H1 (cell line): Measurements from ENCODE around the gene PRSS48. TPM values are rescaled to one million over a fixed set of nuclear protein-coding genes. Genes with fewer than 3 reads are reported as not detected.

Experiments
- CTCF ChIA-PET: fragments of 300-600 bp; sonication (Branson Sonifier 250); formaldehyde crosslinking; loops from one replicate; lab custom pipeline; 2021; ENCODE audit not compliant: partially characterized antibody; lab: Charles Lee
- POLR2A ChIA-PET: fragments of 300-600 bp; sonication (Branson Sonifier 250); formaldehyde crosslinking; loops from one replicate; lab custom pipeline; 2021; ENCODE audit warnings: inconsistent platforms; ENCODE audit not compliant: partially characterized antibody; lab: Charles Lee
- DNase-seq, 2 experiments: peaks; one replicate each; pipeline versions ENCODE4 v3.0.0 to v3.0.0-alpha.2; 2010 to 2022; ENCODE audit warnings: low spot score in 2 of 2, low read depth in 1 of 2, mixed read lengths in 1 of 2
- FAIRE-seq: peaks from 2 replicates; lab custom pipeline; 2011; peaks lifted over from hg19 to GRCh38; lab: Jason Lieb, UNC
- H2AFZ ChIP-seq: 2 replicates; pipeline ENCODE4 v1.8.1; 2012; ENCODE audit warnings: low read length, inconsistent platforms
- H2AK5ac ChIP-seq: 2 replicates; pipeline ENCODE4 v1.6.1; 2013; ENCODE audit warnings: low read depth, low read length
- H2BK120ac ChIP-seq: replicated peaks from 2 replicates; pipeline ENCODE3; 2013; ENCODE audit warnings: low read depth, low read length, inconsistent platforms
- H2BK12ac ChIP-seq: 2 replicates; pipeline ENCODE4 v1.6.1; 2013; ENCODE audit warnings: low read depth, low read length
- H2BK15ac ChIP-seq: 2 replicates; pipeline ENCODE4 v1.6.1; 2013; ENCODE audit warnings: low read length
- H2BK20ac ChIP-seq: 2 replicates; pipeline ENCODE4 v1.6.1; 2013; ENCODE audit warnings: low read length
- H2BK5ac ChIP-seq: 2 replicates; pipeline ENCODE4 v1.6.1; 2013; ENCODE audit warnings: low read depth, low read length
- H3K14ac ChIP-seq: 2 replicates; pipeline ENCODE4 v1.6.1; 2013; ENCODE audit warnings: inconsistent platforms; ENCODE audit not compliant: insufficient read length
- H3K18ac ChIP-seq: 2 replicates; pipeline ENCODE4 v1.6.1; 2013; ENCODE audit warnings: low read length; ENCODE audit errors: extremely low read depth
- H3K23ac ChIP-seq: 2 replicates; pipeline ENCODE4 v1.6.1; 2013; ENCODE audit warnings: inconsistent platforms; ENCODE audit not compliant: insufficient read length
- H3K23me2 ChIP-seq: 2 replicates; pipeline ENCODE4 v1.6.1; 2013; ENCODE audit warnings: low read depth, low read length
- H3K27ac ChIP-seq: 2 replicates; pipeline ENCODE4 v1.6.1; 2011; ENCODE audit warnings: low read depth, low read length, inconsistent platforms
- H3K27me3 ChIP-seq, 4 experiments: replicated peaks in 1 of 4; 1 replicate in 1 of 4; 2 replicates in 3 of 4; pipeline versions ENCODE4 v1.6.1 to v1.8.1; 2011 to 2013; ENCODE audit warnings: low read length in 3 of 4, mild to moderate bottlenecking in 3 of 4, inconsistent platforms in 2 of 4, mixed read lengths in 2 of 4, moderate library complexity in 1 of 4; ENCODE audit not compliant: control insufficient read depth in 3 of 4, insufficient read depth in 3 of 4; ENCODE audit errors: extremely low read depth in 1 of 4
- H3K36me3 ChIP-seq, 4 experiments: 2 replicates each; pipeline versions ENCODE4 v1.6.1 to v1.8.1; 2011 to 2013; ENCODE audit warnings: mild to moderate bottlenecking in 4 of 4, low read length in 3 of 4, moderate library complexity in 2 of 4, control low read depth in 1 of 4, inconsistent platforms in 1 of 4; ENCODE audit not compliant: insufficient read depth in 4 of 4, control insufficient read depth in 2 of 4
- H3K4ac ChIP-seq: replicated peaks from 2 replicates; pipeline ENCODE3; 2013; ENCODE audit warnings: low read length, low read depth, mixed read lengths, inconsistent platforms; ENCODE audit not compliant: insufficient read length
- H3K4me1 ChIP-seq, 4 experiments: replicated peaks in 1 of 4; 1 replicate in 1 of 4; 2 replicates in 3 of 4; pipeline versions ENCODE4 v1.6.1 to v1.8.1; 2011 to 2013; ENCODE audit warnings: low read length in 3 of 4, inconsistent platforms in 2 of 4, mixed read lengths in 1 of 4; ENCODE audit not compliant: insufficient read depth in 4 of 4, control insufficient read depth in 3 of 4
- H3K4me2 ChIP-seq, 2 experiments: 2 replicates each; pipeline versions ENCODE4 v1.6.1 to v1.8.1; 2011 to 2013; ENCODE audit warnings: low read depth in 2 of 2, low read length in 2 of 2, control low read depth in 1 of 2, inconsistent platforms in 1 of 2, mild to moderate bottlenecking in 1 of 2; ENCODE audit not compliant: insufficient read depth in 1 of 2
- H3K4me3 ChIP-seq, 4 experiments: fragments of 200-600, 300-600 bp in 1 of 4; sonication (generic), shearing (Covaris generic), sonication (Bioruptor Twin) in 1 of 4; 2 replicates each; pipeline versions ENCODE4 v1.5.1 to v1.8.1; 2011 to 2016; ENCODE audit warnings: low read length in 4 of 4, low read depth in 3 of 4, control low read depth in 2 of 4, inconsistent platforms in 2 of 4, mild to moderate bottlenecking in 2 of 4, mixed read lengths in 1 of 4, moderate library complexity in 1 of 4; ENCODE audit not compliant: insufficient read depth in 2 of 4; ENCODE audit errors: extremely low read depth in 1 of 4
- H3K56ac ChIP-seq: replicated peaks from 2 replicates; pipeline ENCODE3; 2013; ENCODE audit warnings: low read depth, mild to moderate bottlenecking, mixed read lengths, low read length, inconsistent platforms; ENCODE audit not compliant: insufficient read length
- H3K79me1 ChIP-seq: 2 replicates; pipeline ENCODE4 v1.6.1; 2013; ENCODE audit warnings: low read depth, low read length, control low read depth
- H3K79me2 ChIP-seq, 2 experiments: 2 replicates each; pipeline versions ENCODE4 v1.6.1 to v1.8.1; 2012 to 2013; ENCODE audit warnings: low read length in 2 of 2, mild to moderate bottlenecking in 2 of 2, inconsistent platforms in 1 of 2; ENCODE audit not compliant: insufficient read depth in 2 of 2, control insufficient read depth in 1 of 2
- H3K9ac ChIP-seq, 4 experiments: replicated peaks in 1 of 4; 1 replicate in 1 of 4; 2 replicates in 3 of 4; pipeline versions ENCODE4 v1.6.1 to v1.8.1; 2011 to 2013; ENCODE audit warnings: low read depth in 3 of 4, low read length in 3 of 4, control low read depth in 2 of 4, mild to moderate bottlenecking in 2 of 4, moderate library complexity in 2 of 4, inconsistent platforms in 1 of 4; ENCODE audit errors: extremely low read depth in 1 of 4
- H3K9me3 ChIP-seq, 2 experiments: 2 replicates each; pipeline versions ENCODE4 v1.6.1 to v1.8.1; 2012 to 2013; ENCODE audit warnings: mild to moderate bottlenecking in 2 of 2, moderate library complexity in 2 of 2, control low read depth in 1 of 2, inconsistent platforms in 1 of 2, low read depth in 1 of 2, low read length in 1 of 2, mixed read lengths in 1 of 2; ENCODE audit not compliant: insufficient read depth in 2 of 2
- H4K20me1 ChIP-seq, 2 experiments: replicated peaks in 1 of 2; 2 replicates each; pipeline versions ENCODE3 to v1.8.1; 2011 to 2013; ENCODE audit warnings: inconsistent platforms in 2 of 2, low read length in 2 of 2, mild to moderate bottlenecking in 1 of 2; ENCODE audit not compliant: insufficient read depth in 2 of 2, control insufficient read depth in 1 of 2
- H4K5ac ChIP-seq: 2 replicates; pipeline ENCODE4 v1.6.1; 2013; ENCODE audit warnings: low read length, low read depth, mixed read lengths, inconsistent platforms; ENCODE audit not compliant: insufficient read length
- H4K8ac ChIP-seq: 2 replicates; pipeline ENCODE4 v1.8.0; 2013; ENCODE audit warnings: mild to moderate bottlenecking, moderate library complexity, low read length, inconsistent platforms; ENCODE audit not compliant: insufficient read depth; ENCODE audit errors: extremely low read depth
- H4K91ac ChIP-seq: replicated peaks from 2 replicates; pipeline ENCODE3; 2013; ENCODE audit warnings: low read length, mixed read lengths, inconsistent platforms; ENCODE audit not compliant: insufficient read length
- HDAC6 ChIP-seq: IDR thresholded peaks from one replicate; pipeline ENCODE4 v1.7.1; 2012; ENCODE audit warnings: low read depth, mild to moderate bottlenecking, inconsistent platforms, low read length, moderate library complexity
- JUND ChIP-seq: IDR thresholded peaks from 2 replicates; pipeline ENCODE4 v1.6.1; 2011; ENCODE audit warnings: mild to moderate bottlenecking, improper control_type of control experiment, low read length
- WGBS, 2 experiments: shearing (Covaris generic) in 1 of 2; methylation state at CpG; one replicate each; pipeline versions ENCODE4 v1.1.6 to v1.1.7; 2013 to 2015; ENCODE audit warnings: low lambda C conversion rate in 2 of 2, mixed read lengths in 2 of 2, inconsistent platforms in 1 of 2, low coverage in 1 of 2, missing lambda C conversion rate in 1 of 2; ENCODE audit not compliant: insufficient replicate concordance in 2 of 2, insufficient coverage in 1 of 2, insufficient read length in 1 of 2; ENCODE audit errors: extremely low coverage in 1 of 2, missing lambda C conversion rate in 1 of 2; 5-methylcytosine and 5-hydroxymethylcytosine counted together
- polyA plus RNA-seq, 7 experiments: library from polyadenylated mRNA; depleted of rRNA in 3 of 7; stranded (reverse) in 5 of 7; unstranded in 2 of 7; fragments of >200 nt in 5 of 7; fragments of 200-250 nt in 2 of 7; gene quantifications; 1 replicate in 5 of 7; 2 replicates in 1 of 7; 4 replicates in 1 of 7; pipeline versions ENCODE4 v1.2.1 to v1.2.3, GENCODE V29; 2011 to 2013; ENCODE audit warnings: missing spikeins in 2 of 7, mixed read lengths in 2 of 7
- total RNA-seq: library from RNA; stranded (reverse); fragmentation: NEBNext Ultra II Directional; extraction: Animal tissue kit (Norgen Biotek cat#: 25700); gene quantifications from 2 replicates; pipeline ENCODE4 v1.2.1, GENCODE V29; 2021
- TF ChIP-seq, protein P1 (sequence below): IDR thresholded peaks from 2 replicates; pipeline ENCODE4 v1.6.1; 2012; ENCODE audit warnings: inconsistent platforms

Gene PRSS48
- total and polyA plus RNA-seq, 2 of the 8 experiments (the other 6 are each of a cell fraction or from before 2014, with no cell fraction given): not detected

DNA sequence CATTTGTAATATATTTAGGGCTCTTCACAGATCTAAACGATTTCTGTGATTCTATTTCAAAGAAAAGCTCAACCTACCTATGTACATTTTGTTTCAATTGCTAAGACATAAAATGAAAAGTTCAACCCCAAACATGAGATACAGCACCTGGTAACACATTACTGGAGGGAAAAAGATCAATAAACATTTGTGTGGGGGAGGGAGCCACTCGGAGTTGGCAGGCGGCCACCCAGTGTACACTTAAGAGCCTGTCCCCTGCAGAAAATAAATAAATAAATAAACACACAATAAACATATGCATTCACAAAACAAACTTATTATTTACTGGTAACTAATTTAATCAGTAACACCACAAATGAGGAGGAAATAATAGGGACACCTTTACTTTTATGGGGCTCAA, 19.3 kb downstream of the PRSS48 start:
- no peak overlapping the region for H3K4me3 ChIP-seq
- no peak overlapping the region for H2BK15ac ChIP-seq
- peaks cover 3% of the 10 kb centered on the region for H3K79me1 ChIP-seq
- 81% methylated on average over 3 of the region's 3 CpGs; no CpG with 5 or more reads in 1 of the 2 experiments for WGBS, 2 experiments
- DNase-seq (no peak), FAIRE-seq (no peak)
- H3K79me2 ChIP-seq: peaks cover 0 to 75% of the 10 kb centered on the region in 2 experiments; a peak in 2 of 4 replicates
- no peak overlapping the region for H3K56ac ChIP-seq
- H3K23ac ChIP-seq: no peak overlapping the region
- H3K27ac ChIP-seq: no peak overlapping the region
- peaks cover 0 to 2% of the 10 kb centered on the region in 2 experiments for H4K20me1 ChIP-seq
- H2AFZ ChIP-seq: no peak overlapping the region
- no peaks in the 10 kb centered on the region for H3K23me2 ChIP-seq
- no peak overlapping the region for H3K18ac ChIP-seq
- ChIA-PET POLR2A (interaction anchor here (1.1 to 2.3 kb wide), 3 partner anchors 11 to 29 kb away, joined by 3 to 8 read pairs (median 3); partner anchors contain the start of gene SH3D19), CTCF (interaction anchor here (1.1 to 1.3 kb wide), 2 partner anchors 19 to 21 kb away, joined by 3 to 5 read pairs; partner anchors contain the start of gene PRSS48)
- no peak overlapping the region for H3K4me2 ChIP-seq
- H2BK120ac ChIP-seq: no peak overlapping the region
- H3K36me3 ChIP-seq: no peaks in the 10 kb centered on the region
- no peak overlapping the region for H2BK5ac ChIP-seq
- H4K91ac ChIP-seq: no peak overlapping the region
- H3K9me3 ChIP-seq: no peaks in the 10 kb centered on the region
- H2AK5ac ChIP-seq: no peak overlapping the region
- no peaks in the 10 kb centered on the region for H3K27me3 ChIP-seq
- no peak overlapping the region for H4K8ac ChIP-seq
- no peak overlapping the region for H4K5ac ChIP-seq
- H2BK12ac ChIP-seq: no peak overlapping the region
- H3K4me1 ChIP-seq: peaks cover 2 to 6% (median 3%) of the 10 kb centered on the region in 4 experiments; a peak in 5 of 7 replicates
- H2BK20ac ChIP-seq: no peak overlapping the region
- no peak overlapping the region for H3K14ac ChIP-seq
- H3K4ac ChIP-seq: no peak overlapping the region
- no peak overlapping the region for H3K9ac ChIP-seq
- TF ChIP-seq HDAC6 (no peak), JUND (no peak)
- TF ChIP-seq, protein P1, sequence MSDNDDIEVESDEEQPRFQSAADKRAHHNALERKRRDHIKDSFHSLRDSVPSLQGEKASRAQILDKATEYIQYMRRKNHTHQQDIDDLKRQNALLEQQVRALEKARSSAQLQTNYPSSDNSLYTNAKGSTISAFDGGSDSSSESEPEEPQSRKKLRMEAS: no peak
